Adrenal gland (tissue), 12 donors: ENCODE results near the gene PRKRIP1. TPM values are rescaled to one million over a fixed set of nuclear protein-coding genes. Genes with fewer than 3 reads are reported as not detected.

Source experiments
- DNase-seq, 7 donors: peaks; one replicate each; pipeline ENCODE4 v3.0.0-alpha.2; 2019 to 2020
- H3K27ac ChIP-seq, 5 donors: fragments of 200-600 bp; sonication (generic) in 4 of 5; 1 replicate in 3 of 5; 2 replicates in 2 of 5; pipeline versions ENCODE4 v1.5.1 to v1.8.0; 2016 to 2020; ENCODE audit warnings: mild to moderate bottlenecking in 1 of 5
- H3K27me3 ChIP-seq: fragments of 200-600 bp; 2 replicates; pipeline ENCODE4 v1.8.0; 2021
- H3K36me3 ChIP-seq, 2 donors: fragments of 200-600 bp; replicated peaks in 1 of 2; 1 replicate in 1 of 2; 2 replicates in 1 of 2; pipeline versions ENCODE4 v1.5.1 to v1.8.0; 2018 to 2022
- H3K4me1 ChIP-seq, 2 donors: fragments of 200-600 bp; replicated peaks in 1 of 2; 1 replicate in 1 of 2; 2 replicates in 1 of 2; pipeline versions ENCODE4 v1.5.1 to v1.8.0; 2018 to 2021
- H3K4me3 ChIP-seq, 4 donors: fragments of 200-600 bp; sonication (generic) in 3 of 4; one replicate each; pipeline ENCODE4 v1.5.1; 2016 to 2018
- H3K9me3 ChIP-seq, 3 donors: fragments of 200-600 bp; sonication (generic) in 1 of 3; replicated peaks in 1 of 3; 1 replicate in 2 of 3; 2 replicates in 1 of 3; pipeline versions ENCODE4 v1.5.1 to v1.8.0; 2016 to 2021
- CTCF ChIP-seq, 6 experiments: fragments of 450-650 bp in 4 of 6; fragments of 200-600 bp in 2 of 6; sonication (generic) in 1 of 6; IDR thresholded peaks; 1 replicate in 5 of 6; 2 replicates in 1 of 6; pipeline versions ENCODE4 v1.5.1 to v1.8.0; 2016 to 2021; ENCODE audit warnings: antibody characterized with exemption in 6 of 6, mild to moderate bottlenecking in 2 of 6, moderate library complexity in 1 of 6
- POLR2A ChIP-seq, 2 donors: fragments of 450-650 bp; IDR thresholded peaks; one replicate each; pipeline ENCODE4 v1.6.1; 2017; ENCODE audit warnings: antibody characterized with exemption in 2 of 2, mild to moderate bottlenecking in 2 of 2, moderate library complexity in 1 of 2
- WGBS, 4 donors: extraction: QIAGEN DNeasy Blood & Tissue Kit in 2 of 4; methylation state at CpG; one replicate each; pipeline versions ENCODE4 v1.1.5 to v1.1.7; 2013 to 2017; 5-methylcytosine and 5-hydroxymethylcytosine counted together
- intact Hi-C, 2 donors: fragments of 100-400 bp; cut with DNase I; formaldehyde crosslinking; loops; one replicate each; pipeline versions ENCODE4 v1.14.1 to v1.15.0; 2022 to 2023
- polyA plus RNA-seq, 3 donors: library from polyadenylated mRNA; stranded (reverse); fragments of 200-250 nt in 2 of 3; fragments of 350-450 nt in 1 of 3; fragmentation: Illumina TruSeq in 1 of 3; extraction: RNeasy Lipid Tissue Mini Kit (QIAGEN cat#74804) in 1 of 3; gene quantifications; one replicate each; pipeline ENCODE4 v1.2.3, GENCODE V29; 2013 to 2014
- total RNA-seq, 9 donors: library from RNA; depleted of rRNA in 4 of 9; stranded (reverse); fragments of >200 nt in 4 of 9; fragments of 120-200 nt in 1 of 9; fragmentation: NEBNext Ultra II Directional in 1 of 9; extraction: Animal tissue kit (Norgen Biotek cat#: 25700) in 1 of 9; gene quantifications; one replicate each; pipeline versions ENCODE4 v1.1.0 to v1.2.4, GENCODE V29; 2013 to 2023
- donor health status: healthy with polysubstance abuse.
- donor health status: Bipolar disorder and iron deficiency.
- donor health status: DM: yes; HTN: yes; CAD: no.
- donor health status: DM: no; HTN: no; CAD: no.
- donor health status: DM: no; HTN: no; CAD: no.
- donor health status: DM: yes; HTN: yes; CAD: no.

The PRKRIP1 gene
- total and polyA plus RNA-seq, 12 donors: 19.4 to 114 (median 31.1) TPM

- intact Hi-C loops: loop anchor here in 1 of 2 donors (10.0 kb wide), 1 partner anchor 48 kb away; the partner anchor contains the start of genes ALKBH4 and LRWD1
- peaks cover 0 to 59% of the 10 kb centered on the region in 2 donors for H3K36me3 ChIP-seq
- no peaks in the 10 kb centered on the region for H3K9me3 ChIP-seq
- no peaks in the 10 kb centered on the region for H3K27me3 ChIP-seq
- TF ChIP-seq CTCF (IDR thresholded peaks at IDR 0.05) (no peak), POLR2A (IDR thresholded peaks at IDR 0.05) (no peak)
- WGBS, 4 donors: 77 to 96% (median 86%) methylated on average over 3 of the region's 3 CpGs
- H3K27ac ChIP-seq: no peak overlapping the region
- H3K4me3 ChIP-seq: no peak overlapping the region
- DNase-seq: no peak
- peaks cover 6 to 20% of the 10 kb centered on the region in 2 donors for H3K4me1 ChIP-seq
Measured at GRCh38 chr7:102417105-102417504, 20.9 kb downstream of the PRKRIP1 start.

GRCh38 chr7:102418592-102418991 is 22.4 kb downstream of the PRKRIP1 start:
- TF ChIP-seq POLR2A (IDR thresholded peaks at IDR 0.05) (no peak), CTCF (IDR thresholded peaks at IDR 0.05) (no peak)
- no peaks in the 10 kb centered on the region for H3K27me3 ChIP-seq
- H3K4me3 ChIP-seq: no peak overlapping the region
- peaks cover 0 to 56% of the 10 kb centered on the region in 2 donors for H3K36me3 ChIP-seq
- H3K27ac ChIP-seq: no peak overlapping the region
- DNase-seq: no peak
- H3K9me3 ChIP-seq: no peaks in the 10 kb centered on the region
- H3K4me1 ChIP-seq: peaks cover 6 to 11% of the 10 kb centered on the region in 2 donors
- WGBS, 4 donors: 93 to 96% (median 95%) methylated on average over 5 of the region's 5 CpGs
- intact Hi-C loops: loop anchor here in 1 of 2 donors (10.0 kb wide), 1 partner anchor 46 kb away; the partner anchor contains the start of genes ALKBH4 and LRWD1

- intact Hi-C loops: no loop called here
- TF ChIP-seq POLR2A (IDR thresholded peaks at IDR 0.05): no peak
- TF ChIP-seq CTCF (IDR thresholded peaks at IDR 0.05): no peak
- peaks cover 0 to 60% of the 10 kb centered on the region in 2 donors for H3K36me3 ChIP-seq
- H3K27ac ChIP-seq: no peak overlapping the region
- no peaks in the 10 kb centered on the region for H3K9me3 ChIP-seq
- H3K4me1 ChIP-seq: no peaks in the 10 kb centered on the region
- no peak for DNase-seq
- no peak overlapping the region for H3K4me3 ChIP-seq
- H3K27me3 ChIP-seq: no peaks in the 10 kb centered on the region
- WGBS, 4 donors: 89 to 91% (median 90%) methylated on average over 10 of the region's 10 CpGs
Measured at GRCh38 chr7:102421706-102422240, 25.6 kb downstream of the PRKRIP1 start.

- no peak overlapping the region for H3K27ac ChIP-seq
- DNase-seq: no peak
- no peak overlapping the region for H3K4me3 ChIP-seq
- 67 to 81% (median 73%) methylated on average over 6 to 12 of the region's 12 CpGs for WGBS, 4 donors
- TF ChIP-seq CTCF (IDR thresholded peaks at IDR 0.05) (no peak), POLR2A (IDR thresholded peaks at IDR 0.05) (no peak)
- no peaks in the 10 kb centered on the region for H3K27me3 ChIP-seq
- intact Hi-C loops: no loop called here
- no peaks in the 10 kb centered on the region for H3K4me1 ChIP-seq
- peaks cover 0 to 58% of the 10 kb centered on the region in 2 donors for H3K36me3 ChIP-seq
- H3K9me3 ChIP-seq: no peaks in the 10 kb centered on the region
Measured at GRCh38 chr7:102424129-102424551, 28.0 kb downstream of the PRKRIP1 start.
